ENCODE data around the gene CSPG4. TPM values are rescaled to one million over a fixed set of nuclear protein-coding genes. Genes with fewer than 3 reads are reported as not detected.

The CSPG4 gene
- total RNA-seq, 1 donor from 2014 or later: 7.3 TPM

GRCh38 chr15:75656813-75657212, 55.8 kb downstream of the CSPG4 start:
- Mint-ChIP-seq H3K36me3 (peaks cover 10% of the 10 kb centered on the region), H3K4me1 (ENCODE audit: unreplicated experiment) (peaks cover 37% of the 10 kb centered on the region), H3K27me3 (no peaks in the 10 kb centered on the region), H3K27ac (no peak overlapping the region), H3K4me3 (no peak overlapping the region), H3K9me3 (no peaks in the 10 kb centered on the region)
- TF ChIP-seq CTCF (conservative IDR thresholded peaks at IDR 0.05): no peak
- DNase-seq (ENCODE audit: extremely low spot score, unreplicated experiment): no peak

- peaks cover 41% of the 10 kb centered on the region for H3K4me1 Mint-ChIP-seq (ENCODE audit: unreplicated experiment)
- no peak overlapping the region for H3K27ac Mint-ChIP-seq
- H3K36me3 Mint-ChIP-seq: peaks cover 11% of the 10 kb centered on the region
- H3K4me3 Mint-ChIP-seq: peak overlapping the region; percentile 2
- no peaks in the 10 kb centered on the region for H3K27me3 Mint-ChIP-seq
- DNase-seq (ENCODE audit: extremely low spot score, unreplicated experiment): no peak
- TF ChIP-seq CTCF (conservative IDR thresholded peaks at IDR 0.05): no peak
- H3K9me3 Mint-ChIP-seq: no peaks in the 10 kb centered on the region
Measured at GRCh38 chr15:75656331-75656730, 56.3 kb downstream of the CSPG4 start.

GRCh38 chr15:75655931-75656330, 56.7 kb downstream of the CSPG4 start:
- H3K27me3 Mint-ChIP-seq: no peaks in the 10 kb centered on the region
- no peak for TF ChIP-seq CTCF (conservative IDR thresholded peaks at IDR 0.05)
- DNase-seq (ENCODE audit: extremely low spot score, unreplicated experiment): no peak
- peaks cover 15% of the 10 kb centered on the region for H3K36me3 Mint-ChIP-seq
- no peaks in the 10 kb centered on the region for H3K9me3 Mint-ChIP-seq
- H3K4me1 Mint-ChIP-seq (ENCODE audit: unreplicated experiment): peaks cover 45% of the 10 kb centered on the region
- H3K27ac Mint-ChIP-seq: no peak overlapping the region
- H3K4me3 Mint-ChIP-seq: peak overlapping the region; percentile 2

GRCh38 chr15:75654201-75654907, 58.3 kb downstream of the CSPG4 start:
- Mint-ChIP-seq H3K9me3 (no peaks in the 10 kb centered on the region), H3K27ac (no peak overlapping the region), H3K27me3 (no peaks in the 10 kb centered on the region), H3K4me3 (no peak overlapping the region), H3K36me3 (peaks cover 23% of the 10 kb centered on the region), H3K4me1 (ENCODE audit: unreplicated experiment) (peaks cover 61% of the 10 kb centered on the region)
- TF ChIP-seq CTCF (conservative IDR thresholded peaks at IDR 0.05): no peak
- DNase-seq (ENCODE audit: extremely low spot score, unreplicated experiment): no peak

GRCh38 chr15:75653347-75653913, 59.2 kb downstream of the CSPG4 start:
- Mint-ChIP-seq H3K27me3 (no peaks in the 10 kb centered on the region), H3K9me3 (no peaks in the 10 kb centered on the region), H3K4me3 (no peak overlapping the region), H3K36me3 (peaks cover 28% of the 10 kb centered on the region), H3K27ac (no peak overlapping the region), H3K4me1 (ENCODE audit: unreplicated experiment) (peaks cover 70% of the 10 kb centered on the region)
- TF ChIP-seq CTCF (conservative IDR thresholded peaks at IDR 0.05): no peak
- DNase-seq (ENCODE audit: extremely low spot score, unreplicated experiment): no peak
